ENCODE data around the gene ARSJ. TPM values are rescaled to one million over a fixed set of nuclear protein-coding genes. Genes with fewer than 3 reads are reported as not detected.
"Not testable (repeated sequence)": the region's sequence is repeated elsewhere in the genome, so short reads cannot be mapped to it uniquely, and the experiment has no call there.

The ARSJ gene
- total RNA-seq, 1 donor from 2014 or later: 4.9 TPM

DNA sequence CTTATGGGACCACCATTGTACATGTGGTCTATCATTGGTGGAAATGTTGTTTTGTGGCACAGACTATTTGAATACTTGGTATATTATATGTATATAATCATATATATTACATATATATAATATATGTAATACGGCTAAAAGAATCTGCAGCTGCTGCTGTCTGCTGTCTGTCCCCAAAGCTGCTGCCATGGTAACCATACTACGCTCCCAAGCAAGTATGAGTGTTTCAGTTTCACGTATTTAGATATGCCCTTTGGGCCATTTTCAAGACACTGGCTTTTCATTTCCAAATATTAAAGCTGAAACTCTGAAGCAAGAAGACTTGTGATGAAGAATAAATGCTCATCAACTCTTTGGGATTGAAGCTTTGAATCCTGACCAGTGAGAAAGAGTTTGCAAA is 42.0 kb upstream of the ARSJ start:
- Mint-ChIP-seq H3K4me3 (no peak overlapping the region), H3K4me1 (ENCODE audit: unreplicated experiment) (no peaks in the 10 kb centered on the region), H3K36me3 (no peaks in the 10 kb centered on the region), H3K27ac (no peak overlapping the region), H3K9me3 (no peaks in the 10 kb centered on the region), H3K27me3 (no peaks in the 10 kb centered on the region)
- no peak for DNase-seq (ENCODE audit: extremely low spot score, unreplicated experiment)
- TF ChIP-seq, protein P1, sequence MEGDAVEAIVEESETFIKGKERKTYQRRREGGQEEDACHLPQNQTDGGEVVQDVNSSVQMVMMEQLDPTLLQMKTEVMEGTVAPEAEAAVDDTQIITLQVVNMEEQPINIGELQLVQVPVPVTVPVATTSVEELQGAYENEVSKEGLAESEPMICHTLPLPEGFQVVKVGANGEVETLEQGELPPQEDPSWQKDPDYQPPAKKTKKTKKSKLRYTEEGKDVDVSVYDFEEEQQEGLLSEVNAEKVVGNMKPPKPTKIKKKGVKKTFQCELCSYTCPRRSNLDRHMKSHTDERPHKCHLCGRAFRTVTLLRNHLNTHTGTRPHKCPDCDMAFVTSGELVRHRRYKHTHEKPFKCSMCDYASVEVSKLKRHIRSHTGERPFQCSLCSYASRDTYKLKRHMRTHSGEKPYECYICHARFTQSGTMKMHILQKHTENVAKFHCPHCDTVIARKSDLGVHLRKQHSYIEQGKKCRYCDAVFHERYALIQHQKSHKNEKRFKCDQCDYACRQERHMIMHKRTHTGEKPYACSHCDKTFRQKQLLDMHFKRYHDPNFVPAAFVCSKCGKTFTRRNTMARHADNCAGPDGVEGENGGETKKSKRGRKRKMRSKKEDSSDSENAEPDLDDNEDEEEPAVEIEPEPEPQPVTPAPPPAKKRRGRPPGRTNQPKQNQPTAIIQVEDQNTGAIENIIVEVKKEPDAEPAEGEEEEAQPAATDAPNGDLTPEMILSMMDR (conservative IDR thresholded peaks at IDR 0.05): no peak

DNA sequence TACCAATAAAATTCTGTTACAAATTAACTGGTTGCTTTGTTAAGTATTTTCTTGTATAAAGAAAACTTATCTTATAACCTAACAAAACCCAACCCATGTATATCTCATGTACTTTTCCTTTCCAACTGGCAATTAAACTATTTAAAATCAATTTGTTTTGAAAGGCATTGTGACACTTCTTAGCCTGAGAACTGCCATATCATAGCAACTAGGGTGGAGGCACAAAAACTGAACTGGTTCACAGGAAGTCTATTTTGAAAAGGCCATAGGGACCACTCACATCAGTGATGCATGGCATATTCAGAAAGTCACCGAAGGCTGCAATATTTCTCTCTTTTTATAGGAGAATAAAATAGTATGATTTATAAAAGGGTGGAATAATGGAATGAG is 40.5 kb upstream of the ARSJ start:
- Mint-ChIP-seq H3K36me3 (no peaks in the 10 kb centered on the region), H3K4me3 (no peak overlapping the region), H3K9me3 (peaks cover 6% of the 10 kb centered on the region), H3K27me3 (no peaks in the 10 kb centered on the region), H3K27ac (no peak overlapping the region), H3K4me1 (ENCODE audit: unreplicated experiment) (peaks cover 5% of the 10 kb centered on the region)
- DNase-seq (ENCODE audit: extremely low spot score, unreplicated experiment): no peak
- TF ChIP-seq, protein P1 (conservative IDR thresholded peaks at IDR 0.05): no peak

DNA sequence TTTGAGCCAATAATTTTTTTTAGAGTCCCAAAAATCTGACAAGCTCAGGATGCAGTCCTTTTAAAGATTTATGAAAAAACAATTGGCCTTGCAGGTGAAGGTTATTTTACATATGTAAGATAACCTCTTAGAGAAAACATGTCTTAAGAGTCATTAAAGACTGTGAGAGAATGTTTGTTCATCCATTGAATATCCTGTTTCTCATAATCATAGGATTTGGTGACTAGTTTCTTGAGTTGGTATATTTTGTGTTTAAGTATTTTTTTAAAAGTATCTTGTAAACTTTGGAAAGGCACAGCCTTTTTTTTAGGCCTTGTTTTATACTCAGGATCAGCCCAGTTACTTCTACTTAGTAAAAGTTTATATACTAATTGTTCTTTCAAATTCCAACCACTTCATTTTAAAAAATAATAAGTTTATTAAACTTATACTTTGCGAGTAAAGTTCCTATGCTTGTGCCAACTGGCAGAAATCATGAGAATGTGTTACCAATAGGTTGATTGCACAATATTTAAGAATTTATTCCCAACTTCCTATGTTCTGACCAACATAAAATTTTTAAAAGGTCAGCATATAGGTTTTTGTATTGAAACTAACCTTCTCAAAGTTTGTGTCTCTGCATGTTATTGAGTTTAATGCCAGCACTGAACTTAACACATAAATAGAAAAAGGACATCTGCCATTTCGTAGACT is 40.0 kb upstream of the ARSJ start:
- Mint-ChIP-seq H3K9me3 (peaks cover 6% of the 10 kb centered on the region), H3K36me3 (no peaks in the 10 kb centered on the region), H3K4me3 (no peak overlapping the region), H3K4me1 (ENCODE audit: unreplicated experiment) (peaks cover 5% of the 10 kb centered on the region), H3K27ac (no peak overlapping the region), H3K27me3 (no peaks in the 10 kb centered on the region)
- DNase-seq (ENCODE audit: extremely low spot score, unreplicated experiment): no peak
- TF ChIP-seq, protein P1 (conservative IDR thresholded peaks at IDR 0.05): no peak

DNA sequence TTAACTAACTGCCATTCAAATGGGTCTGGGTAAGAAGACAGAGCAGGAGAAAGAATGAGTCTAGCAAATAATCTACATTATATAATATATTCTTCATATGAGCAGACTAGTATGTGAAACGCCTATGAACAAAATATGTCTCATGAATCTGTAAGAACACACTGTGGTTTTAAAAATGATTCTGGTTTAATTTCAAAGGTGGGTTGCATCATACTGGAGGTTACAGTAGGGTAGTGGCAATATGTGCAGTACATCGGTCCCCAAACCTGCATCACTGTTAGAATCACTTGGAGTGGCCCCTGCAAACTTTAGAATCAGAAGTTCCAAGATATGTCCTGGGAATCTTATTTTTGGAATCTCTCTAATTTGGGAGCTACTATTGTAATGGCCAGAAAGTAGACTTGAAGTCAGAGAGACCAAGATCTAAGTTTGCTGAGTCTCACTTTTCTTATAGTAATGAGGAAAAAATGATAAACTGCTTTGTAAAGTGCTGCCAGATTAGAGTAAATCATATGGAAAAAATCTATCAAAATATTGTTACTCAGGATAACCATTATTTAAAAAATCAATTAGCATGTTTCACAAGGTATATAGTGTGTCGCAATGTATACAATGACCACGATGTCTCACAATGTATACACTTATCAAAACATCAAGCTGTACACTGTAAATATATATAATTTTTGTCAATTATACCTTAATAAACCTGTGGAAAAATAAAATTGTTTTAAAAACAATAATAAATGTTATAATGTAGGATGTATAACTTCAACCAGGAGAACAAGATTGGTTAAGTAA is 37.9 kb upstream of the ARSJ start:
- Mint-ChIP-seq H3K4me3 (no peak overlapping the region), H3K27ac (no peak overlapping the region), H3K4me1 (ENCODE audit: unreplicated experiment) (peaks cover 5% of the 10 kb centered on the region), H3K27me3 (no peaks in the 10 kb centered on the region), H3K36me3 (no peaks in the 10 kb centered on the region), H3K9me3 (peaks cover 6% of the 10 kb centered on the region)
- TF ChIP-seq, protein P1 (conservative IDR thresholded peaks at IDR 0.05): no peak
- DNase-seq (ENCODE audit: extremely low spot score, unreplicated experiment): no peak

DNA sequence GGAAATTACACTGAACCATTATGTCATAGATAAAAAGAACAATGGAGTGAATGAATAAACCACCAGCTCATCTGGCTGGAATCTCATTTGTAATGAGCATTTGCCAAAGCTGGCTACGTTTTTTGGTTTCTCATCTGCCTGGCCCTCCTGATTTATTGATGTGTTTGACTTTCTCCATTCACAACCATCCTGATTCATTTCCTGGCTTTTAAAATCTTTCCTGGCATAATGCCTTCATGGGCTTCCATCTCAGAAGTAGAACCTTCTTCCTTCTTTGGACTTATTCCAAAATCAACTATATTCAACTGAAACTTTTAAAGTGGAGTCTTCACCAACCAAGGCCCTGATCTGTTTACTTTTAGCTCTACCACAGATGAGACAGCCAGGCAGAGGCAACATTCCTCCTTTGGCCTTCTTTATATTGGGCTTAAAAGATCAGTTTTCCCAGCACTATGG is 36.0 kb upstream of the ARSJ start:
- Mint-ChIP-seq H3K36me3 (no peaks in the 10 kb centered on the region), H3K4me3 (no peak overlapping the region), H3K4me1 (ENCODE audit: unreplicated experiment) (peaks cover 5% of the 10 kb centered on the region), H3K9me3 (peaks cover 6% of the 10 kb centered on the region), H3K27ac (no peak overlapping the region), H3K27me3 (no peaks in the 10 kb centered on the region)
- no peak for DNase-seq (ENCODE audit: extremely low spot score, unreplicated experiment)
- TF ChIP-seq, protein P1 (conservative IDR thresholded peaks at IDR 0.05): no peak

DNA sequence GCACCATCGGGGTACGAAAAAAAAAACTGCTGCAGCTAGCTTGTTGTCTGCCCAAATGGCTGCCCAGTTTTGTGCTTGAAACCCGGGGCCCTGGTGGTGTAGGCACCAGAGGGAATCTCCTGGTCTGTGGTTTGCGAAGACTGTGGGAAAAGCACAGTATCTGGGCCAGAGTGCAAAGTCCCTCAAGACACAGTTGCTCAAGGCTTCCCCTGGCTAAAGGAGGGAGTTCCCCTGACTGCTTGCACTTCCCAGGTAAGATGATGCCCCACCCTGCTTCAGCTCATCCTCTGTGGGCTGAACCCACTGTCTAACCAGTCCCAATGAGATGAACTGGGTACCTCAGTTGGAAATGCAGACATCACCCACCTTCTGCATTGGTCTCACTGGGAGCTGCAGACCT is 33.8 kb upstream of the ARSJ start:
- H3K27ac Mint-ChIP-seq; H3K27me3 Mint-ChIP-seq; DNase-seq (ENCODE audit: extremely low spot score, unreplicated experiment); H3K9me3 Mint-ChIP-seq; H3K4me3 Mint-ChIP-seq; H3K36me3 Mint-ChIP-seq; H3K4me1 Mint-ChIP-seq (ENCODE audit: unreplicated experiment): not testable (repeated sequence)
